Fibroblast of peridontal ligament (primary cell): ENCODE results near the gene NOP10.
A peak's percentile ranks its signal among the peaks of the same experiment; 100 is the strongest.
"Not testable (repeated sequence)": the region's sequence is repeated elsewhere in the genome, so short reads cannot be mapped to it uniquely, and the experiment has no call there.

ENCODE experiments used
- DNase-seq: peaks from one replicate; pipeline ENCODE4 v3.0.0-alpha.2; 2010; ENCODE audit errors: extremely low read depth

NOP10 gene

DNA sequence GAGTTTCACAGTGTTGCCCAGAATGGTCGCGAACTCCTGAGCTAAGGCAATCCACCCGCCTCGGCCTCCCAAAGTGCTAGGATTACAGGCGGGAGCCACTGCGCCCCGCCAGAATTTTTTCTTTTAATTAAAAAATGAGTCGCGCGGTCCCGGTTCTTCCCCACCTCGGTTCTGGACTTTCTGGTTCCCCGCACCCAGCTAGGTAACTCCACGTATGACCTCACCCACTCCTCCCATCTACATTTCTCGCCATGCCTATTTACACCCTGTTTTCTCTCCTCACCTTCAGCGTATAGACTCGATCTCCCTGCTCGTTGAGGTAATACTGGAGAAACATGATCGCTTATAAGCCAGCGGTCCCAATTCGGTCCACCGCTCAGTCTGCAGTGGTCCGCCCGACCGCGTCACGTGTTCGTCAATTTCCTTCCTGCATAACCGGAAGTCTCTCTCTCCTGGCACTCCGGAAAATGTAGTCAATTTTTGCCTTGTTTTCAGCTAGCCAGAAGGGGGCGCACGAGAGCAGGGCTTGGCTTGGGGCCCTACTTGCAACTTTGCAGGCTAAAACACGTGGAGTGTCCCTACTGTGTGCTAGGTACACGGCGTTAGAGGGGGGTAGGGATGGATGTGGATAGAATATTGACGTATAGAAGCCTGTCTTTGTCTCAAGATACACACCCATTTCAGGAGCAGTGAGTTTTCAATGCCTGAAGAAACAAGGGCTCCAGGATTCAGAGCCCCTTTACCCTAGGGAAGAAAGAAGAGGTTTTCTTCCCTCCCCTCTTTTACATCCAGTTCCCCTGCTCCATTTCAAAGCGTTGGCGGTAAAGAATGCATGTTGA is at the start of gene NOP10, which contains the start of gene NUTM1:
Gene NOP10 (minus strand): TSS at position 400 of the 839 bp plus-strand sequence. CDS start 63 bp downstream, at position 337.
Gene NUTM1 (plus strand): TSS at position 579 of the 839 bp plus-strand sequence. CDS start 382 bp downstream, outside the sequence.
- peak; percentile 93 for DNase-seq

DNA sequence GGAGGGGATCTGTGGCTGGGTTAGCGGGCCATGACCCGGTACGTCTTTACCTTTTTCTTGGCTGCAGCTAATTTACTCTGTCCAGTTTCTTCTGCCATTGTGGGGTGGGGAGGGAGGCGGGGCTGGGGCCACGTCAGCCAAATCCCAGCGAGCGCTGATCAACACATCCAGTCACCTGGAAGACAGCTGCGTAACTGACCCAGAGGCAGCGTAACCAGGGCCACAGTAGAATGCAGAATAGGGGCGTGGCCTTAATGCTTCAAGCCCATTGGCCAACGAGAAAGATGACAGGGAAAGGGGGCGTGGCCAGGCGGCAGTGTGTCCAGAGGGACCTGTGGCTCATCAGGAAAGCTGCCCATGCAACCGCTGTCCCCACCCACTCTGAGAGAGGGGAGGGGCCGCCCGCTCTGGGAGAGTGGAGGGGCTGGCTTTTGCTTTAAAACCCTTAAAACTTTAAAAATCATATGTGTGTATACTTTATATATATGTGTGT is 46.7 kb upstream of the NOP10 start:
- DNase-seq, result not testable (repeated sequence)

DNA sequence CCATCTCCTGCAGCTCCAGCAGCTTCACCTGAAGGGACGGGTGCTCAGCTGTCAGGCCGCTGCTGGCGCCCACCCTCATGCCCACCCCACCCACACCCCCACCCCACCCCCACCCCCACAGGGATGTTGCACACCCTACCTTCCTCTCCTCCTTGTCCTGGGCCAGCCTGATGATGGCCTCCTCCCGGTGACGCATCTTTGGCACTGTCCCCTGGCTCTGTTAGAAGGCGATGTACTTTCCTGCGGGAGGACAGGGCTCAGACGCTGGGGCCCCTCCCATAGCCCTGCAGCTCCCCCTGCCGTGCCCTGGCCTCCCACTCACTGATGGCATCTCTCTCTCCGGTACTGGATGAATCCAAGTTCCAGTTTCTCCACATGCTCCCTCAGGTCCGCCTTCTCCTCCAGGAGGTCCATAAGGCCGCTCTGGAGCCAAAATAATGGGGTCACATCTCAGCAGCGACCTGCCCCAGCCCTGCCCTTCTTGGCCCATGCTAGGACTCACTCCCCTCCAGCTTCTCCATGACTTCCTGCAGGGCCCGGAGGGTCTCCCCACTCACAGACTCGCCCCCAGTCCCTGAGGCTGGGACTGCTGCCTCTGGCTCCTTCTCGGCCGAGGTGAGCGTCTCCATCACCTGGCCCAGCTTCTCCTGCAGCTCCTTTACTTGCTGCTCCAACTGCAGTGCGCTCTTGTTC is 39.0 kb upstream of the NOP10 start:
- not testable (repeated sequence) for DNase-seq

DNA sequence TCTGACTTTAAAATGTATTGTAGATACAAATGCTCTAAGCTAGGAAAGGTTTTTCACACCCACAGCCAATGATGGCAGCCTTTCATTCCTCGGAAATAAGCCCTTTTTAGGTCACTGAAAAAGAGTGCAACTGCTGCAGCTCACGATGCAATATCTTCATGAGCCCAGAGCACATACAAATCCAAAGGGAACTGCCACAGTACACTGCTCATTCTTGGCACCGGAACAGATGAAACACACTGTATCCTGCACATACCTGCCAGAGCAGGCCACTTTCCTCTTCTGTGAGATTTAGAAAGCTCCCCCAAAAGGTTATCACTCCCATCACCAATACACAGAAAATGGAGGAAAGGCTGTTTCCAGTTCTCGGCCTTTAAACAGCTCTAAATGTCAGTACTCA is 37.6 kb upstream of the NOP10 start:
- DNase-seq, result not testable (repeated sequence)

DNA sequence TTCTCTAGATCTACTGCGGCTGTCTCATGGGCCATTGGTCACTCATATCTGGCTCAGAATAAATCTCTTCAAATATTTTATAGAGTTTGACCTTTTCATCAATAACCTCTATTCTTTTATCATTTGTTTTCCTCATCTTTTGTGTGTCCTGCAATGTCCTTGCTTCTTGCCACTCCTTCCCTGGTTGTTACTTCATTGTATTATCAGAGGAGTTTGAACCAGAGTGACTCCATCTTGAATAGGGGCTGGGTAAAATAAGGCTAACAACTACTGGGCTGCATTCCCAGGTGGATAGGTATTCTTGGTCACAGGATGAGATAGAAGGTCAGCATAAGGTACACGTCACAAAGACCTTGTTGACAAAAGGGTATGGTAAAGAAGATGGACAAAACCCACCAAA is 33.9 kb upstream of the NOP10 start:
- no peak for DNase-seq

DNA sequence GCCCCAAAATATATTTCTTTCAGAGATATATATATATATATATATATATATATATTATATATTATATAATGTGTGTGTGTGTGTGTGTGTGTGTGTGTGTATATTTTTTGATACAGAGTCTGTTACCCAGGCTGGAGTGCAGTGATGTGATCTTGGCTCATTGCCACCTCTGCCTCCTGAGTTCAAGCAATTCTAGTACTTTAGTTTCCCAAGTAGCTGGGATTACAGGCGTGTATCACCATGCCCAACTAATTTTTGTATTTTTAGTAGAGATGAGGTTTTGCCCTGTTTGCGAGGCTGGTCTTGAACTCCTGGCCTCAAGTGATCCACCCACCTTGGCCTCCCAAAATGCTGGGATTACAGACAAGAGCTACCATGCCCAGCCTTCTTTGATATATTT is 32.6 kb upstream of the NOP10 start:
- DNase-seq, result not testable (repeated sequence)

DNA sequence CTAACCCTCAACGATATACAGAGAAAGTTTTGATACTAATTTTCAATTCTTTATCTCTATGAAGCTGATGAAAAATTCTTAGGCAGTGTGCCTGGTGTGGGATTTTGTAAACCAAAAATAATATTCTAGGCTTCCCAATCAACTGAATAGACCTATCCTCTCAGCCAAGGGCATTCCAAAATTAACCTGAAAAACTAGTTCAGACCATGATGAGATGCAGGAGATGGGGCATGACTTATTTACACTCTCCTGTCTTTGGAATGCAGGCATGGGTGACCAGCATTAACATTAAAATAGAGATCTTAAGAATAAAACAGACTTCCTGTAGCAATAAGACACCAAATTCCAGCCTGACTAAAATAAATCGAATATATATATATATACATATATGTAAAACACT is 31.9 kb upstream of the NOP10 start:
- DNase-seq, result no peak

DNA sequence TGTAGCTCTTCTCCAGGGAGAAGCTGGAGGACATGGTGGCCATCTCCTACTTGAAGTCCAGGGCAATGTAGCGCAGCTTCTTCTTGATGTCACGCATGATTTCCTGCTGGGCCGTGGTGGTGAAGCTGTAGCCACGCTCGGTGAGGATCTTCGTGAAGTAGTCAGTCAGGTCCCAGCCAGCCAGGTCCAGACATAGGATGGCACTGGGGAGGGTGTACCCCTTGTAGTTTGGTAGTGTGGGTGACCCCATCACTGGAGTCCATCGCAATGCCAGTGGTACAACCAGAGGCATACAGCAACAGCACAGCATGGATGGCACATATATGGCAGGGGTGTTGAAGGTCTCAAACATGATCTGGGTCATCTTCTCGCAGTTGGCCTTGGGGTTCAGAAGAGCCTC is 31.0 kb upstream of the NOP10 start:
- no peak for DNase-seq

DNA sequence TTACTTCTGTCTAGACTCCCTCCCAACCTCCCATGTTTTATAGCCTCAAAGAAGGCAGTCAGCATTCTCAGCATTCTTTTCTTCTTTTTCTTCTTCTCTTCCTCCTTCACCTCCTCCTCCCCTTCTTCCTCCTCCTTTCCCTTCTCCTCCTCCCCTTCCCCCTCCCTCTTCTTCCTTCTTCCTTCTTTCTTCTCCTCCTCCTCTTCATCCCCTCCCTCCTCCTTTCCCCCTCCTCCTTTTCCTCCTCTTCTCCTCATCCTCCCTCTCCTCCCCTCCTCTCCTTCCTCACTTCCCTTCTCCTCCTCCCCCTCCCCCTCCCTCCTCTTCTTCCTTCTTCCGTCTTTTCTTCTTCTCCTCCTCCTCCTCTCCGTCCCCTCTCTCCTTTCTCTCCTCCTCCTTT is 27.7 kb upstream of the NOP10 start:
- DNase-seq, result no peak

DNA sequence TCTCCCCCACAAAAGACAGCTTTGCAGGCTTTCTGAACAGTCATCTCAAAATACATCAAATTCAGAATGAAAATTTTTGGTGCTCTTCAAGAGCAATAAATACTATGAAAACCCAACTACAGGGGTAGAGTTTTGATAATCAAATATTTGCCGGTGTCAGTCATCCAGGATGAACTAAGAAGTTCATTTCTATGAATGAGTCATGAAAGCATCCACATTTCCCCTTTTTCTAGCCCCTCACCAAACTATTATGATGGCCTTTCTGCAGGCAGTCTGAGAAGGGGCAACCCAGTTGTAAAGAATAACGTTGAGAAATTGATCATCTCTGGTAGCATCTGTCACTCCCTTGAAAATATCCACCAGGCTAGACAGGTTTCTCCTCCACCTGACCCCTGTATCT is 27.2 kb upstream of the NOP10 start:
- no peak for DNase-seq

DNA sequence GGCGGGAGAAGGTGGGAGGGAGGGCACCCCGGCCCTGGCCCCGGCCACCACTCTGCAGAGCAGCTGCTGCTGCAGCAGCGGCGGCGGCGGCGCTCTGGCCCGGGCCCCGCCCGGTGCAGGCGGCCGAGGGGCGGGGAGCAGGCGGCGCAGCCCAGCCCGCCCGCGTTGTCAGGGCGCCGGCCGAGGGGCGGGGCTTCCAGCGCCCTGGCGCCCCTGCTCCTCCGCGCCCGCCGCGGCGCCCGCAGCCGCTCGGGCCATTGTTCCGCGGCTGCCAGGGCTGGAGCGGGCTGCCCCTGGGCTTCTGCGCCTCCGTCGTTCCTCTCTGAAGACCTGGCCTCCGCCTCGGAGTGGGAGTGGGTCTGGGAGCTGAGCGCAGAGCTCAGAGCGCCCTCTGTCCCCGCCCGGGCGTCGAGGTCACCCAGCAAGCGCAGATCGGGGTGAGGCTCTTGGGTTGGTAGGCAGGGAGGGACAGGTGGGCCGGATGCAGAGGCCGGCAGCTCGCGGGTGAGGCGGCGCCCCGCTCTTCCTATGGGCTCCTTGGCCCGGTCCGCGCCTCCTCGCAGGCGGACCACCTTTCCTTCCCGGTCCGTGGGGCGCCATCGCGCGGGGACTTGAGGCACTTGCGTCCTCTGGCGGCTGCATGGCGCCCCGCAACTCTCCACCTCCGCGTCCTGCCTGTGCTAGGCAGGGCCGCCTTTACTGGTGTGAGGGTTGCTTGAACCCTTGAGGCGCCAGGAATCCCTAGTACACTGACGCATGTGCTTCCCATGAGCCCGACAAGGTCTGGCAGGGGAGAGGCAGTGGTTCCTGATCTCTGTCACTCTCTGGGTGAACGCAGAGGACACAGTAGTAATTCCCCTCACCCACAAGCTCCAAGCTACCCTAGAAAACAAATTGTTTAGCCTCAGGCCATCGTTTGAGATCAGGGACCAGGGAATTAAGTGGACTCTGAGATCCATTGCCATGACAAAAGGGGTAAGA is 24.5 kb upstream of the NOP10 start, which contains the start of gene LPCAT4:
Gene LPCAT4 (minus strand): TSS at position 96 of the 981 bp plus-strand sequence. CDS start 96 bp downstream, outside the sequence.
- peak; percentile 77 for DNase-seq

DNA sequence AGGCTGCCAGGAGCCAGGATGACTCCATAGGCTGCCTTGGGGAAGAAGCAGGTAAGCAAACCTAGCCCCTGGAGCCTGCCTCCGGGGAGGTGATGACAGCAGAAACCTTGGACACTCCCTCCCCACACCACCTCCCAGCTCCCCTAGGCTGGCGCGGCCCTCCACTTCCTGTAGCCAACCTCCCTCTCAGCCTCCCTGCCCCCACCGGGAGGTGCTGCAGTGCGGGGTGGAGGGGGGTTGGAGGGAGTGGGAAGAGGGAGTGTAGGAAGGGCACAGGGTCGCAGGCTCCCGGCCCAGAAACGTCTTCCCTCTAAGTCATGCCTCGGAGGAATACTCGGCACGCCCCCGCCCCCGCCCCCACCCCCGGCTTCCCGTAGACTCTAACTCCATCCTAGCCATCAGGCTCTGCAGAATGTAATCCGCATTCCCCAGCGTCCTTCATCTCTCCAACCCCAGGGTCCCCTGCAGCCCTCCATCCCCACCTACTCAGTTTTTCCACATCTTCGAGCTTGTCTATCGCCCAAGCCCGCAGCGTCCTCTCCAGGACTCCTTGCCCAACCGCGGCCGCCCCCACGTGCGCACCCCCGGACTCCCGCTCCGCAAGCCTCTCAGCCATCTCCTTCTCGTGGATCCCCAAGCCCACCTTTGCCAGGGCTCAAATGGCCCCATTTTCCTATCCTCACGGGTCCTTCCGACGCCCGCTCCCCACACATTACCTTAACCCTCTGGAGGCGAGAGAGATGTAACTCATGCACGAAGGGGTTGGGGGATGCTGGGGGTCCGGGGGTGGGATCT is 23.5 kb upstream of the NOP10 start:
- peak; percentile 36 for DNase-seq

DNA sequence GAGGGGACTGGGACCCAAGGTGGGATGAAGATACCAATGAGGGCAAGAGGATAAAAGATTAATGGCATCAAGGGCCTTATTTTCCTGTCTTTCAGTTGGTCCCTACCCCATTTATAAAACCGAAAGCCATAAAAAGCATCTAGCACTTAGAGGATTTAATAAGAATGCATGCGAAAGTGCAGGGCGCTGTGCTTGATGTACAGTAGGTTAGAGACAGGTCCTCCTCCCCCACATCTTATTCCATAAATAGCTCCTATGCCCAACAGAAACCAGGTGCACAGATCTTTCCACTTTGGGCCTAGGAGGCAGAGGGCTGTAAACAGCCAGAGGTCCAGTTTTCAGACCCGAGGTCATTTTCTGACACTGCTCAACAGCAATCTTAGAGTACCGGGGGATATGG is 22.9 kb upstream of the NOP10 start:
- DNase-seq, result no peak

DNA sequence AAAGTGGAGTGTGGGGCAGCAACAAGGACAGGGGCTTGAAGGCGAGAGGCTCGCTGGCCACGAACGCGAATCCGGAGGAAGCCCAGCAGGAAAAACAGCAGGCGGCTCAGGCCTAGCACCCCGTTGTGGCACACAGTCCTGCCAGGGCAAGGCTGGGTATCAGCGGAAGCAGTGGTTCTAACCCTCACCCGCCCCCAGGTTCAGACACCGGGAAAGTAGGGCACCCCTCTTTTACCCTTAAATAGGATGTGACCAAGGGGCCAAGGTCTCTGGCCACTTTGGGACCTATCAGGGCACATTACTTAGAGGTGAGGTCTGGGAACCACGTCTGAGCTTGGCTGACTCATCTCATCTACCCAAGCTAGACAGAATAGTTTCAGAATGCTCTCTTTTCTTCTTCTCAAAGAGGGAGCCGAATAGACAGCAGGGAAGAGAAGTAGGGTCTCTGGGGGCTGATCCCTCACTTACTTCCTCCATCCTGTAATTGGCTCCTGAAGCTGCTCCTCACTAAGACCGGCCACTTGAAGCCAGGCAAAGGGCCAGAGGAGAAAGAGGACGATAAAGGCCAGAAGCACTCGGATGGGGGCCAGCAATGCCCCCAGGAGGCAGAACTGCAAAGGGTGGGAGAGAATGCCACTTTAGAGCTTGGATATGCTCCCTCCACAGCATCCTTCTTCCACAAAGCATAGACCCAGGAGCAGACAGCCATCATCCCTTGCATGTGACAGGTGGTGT is 22.3 kb upstream of the NOP10 start:
- DNase-seq, result peak; percentile 15

DNA sequence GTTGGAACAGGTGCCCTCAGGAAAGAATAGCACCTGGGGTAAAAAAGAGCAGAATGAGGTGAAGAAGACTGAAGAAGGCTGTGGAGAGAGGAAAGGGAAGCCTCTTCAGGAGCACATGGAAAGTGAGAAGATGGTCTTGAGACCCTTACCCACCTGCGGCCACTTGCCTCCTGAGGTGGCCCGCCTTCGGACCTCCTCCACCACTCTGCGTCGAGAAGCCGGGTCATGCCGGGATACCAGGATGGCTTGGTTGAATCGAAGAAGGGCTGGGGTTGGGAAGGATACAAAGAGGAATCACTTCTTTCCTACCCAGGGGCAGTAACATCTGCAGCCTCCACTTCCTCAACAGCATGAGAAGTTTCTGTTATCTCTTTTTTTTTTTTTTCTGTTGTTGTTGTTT is 21.1 kb upstream of the NOP10 start:
- DNase-seq, result no peak

DNA sequence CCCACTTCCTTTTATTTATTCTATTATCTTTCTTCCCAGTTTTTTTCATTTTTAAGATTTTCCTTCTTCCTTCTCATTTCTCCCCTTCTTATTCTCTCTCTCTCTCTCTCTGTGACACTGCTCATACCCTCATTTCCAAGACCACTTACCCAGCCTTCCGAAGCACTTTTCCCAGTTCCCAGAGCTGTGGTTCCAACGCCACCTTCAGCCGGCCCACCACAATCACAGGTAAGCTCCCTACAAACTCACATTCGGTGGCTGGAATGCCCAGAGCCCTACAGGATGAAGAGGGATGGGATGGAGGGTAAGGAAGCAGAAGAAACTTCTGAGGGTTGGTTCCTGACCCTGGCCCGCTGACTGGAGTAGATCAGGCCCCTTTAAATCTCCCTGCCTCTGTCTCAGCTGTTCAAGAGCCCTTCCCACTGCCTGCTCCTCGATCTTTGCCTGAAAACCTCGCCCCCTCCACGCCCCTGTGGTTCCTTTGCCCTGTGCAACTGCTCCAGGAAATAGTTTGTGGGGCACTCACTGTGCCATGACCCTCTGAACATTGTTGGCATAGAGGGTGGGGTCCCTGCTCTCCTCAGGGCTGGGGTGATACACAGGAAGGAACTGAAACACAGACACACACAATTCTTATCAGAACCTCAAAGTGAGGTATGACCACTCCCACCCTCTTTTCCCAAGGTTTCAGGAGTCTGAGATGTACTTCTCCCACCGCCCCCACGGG is 19.3 kb upstream of the NOP10 start:
- DNase-seq, result no peak

DNA sequence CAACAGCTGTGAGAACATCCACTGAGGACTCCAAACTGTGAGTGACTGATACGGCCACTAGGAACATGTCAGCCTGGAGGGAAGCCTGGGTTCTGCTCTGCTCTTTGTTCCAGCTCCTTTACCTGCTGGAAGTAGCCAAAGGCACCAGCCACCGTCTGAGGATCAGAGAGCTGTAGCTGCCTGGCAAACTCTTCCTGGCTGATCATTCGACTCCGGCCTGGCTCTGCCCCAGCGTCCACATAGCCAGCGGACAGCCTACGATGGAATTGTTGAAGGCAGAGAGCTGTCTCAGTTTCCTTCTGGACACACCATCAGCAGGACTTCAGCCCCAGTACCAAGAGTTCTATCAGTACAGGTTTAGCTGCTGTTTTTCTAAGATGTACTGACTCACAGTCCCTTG is 18.3 kb upstream of the NOP10 start:
- no peak for DNase-seq

DNA sequence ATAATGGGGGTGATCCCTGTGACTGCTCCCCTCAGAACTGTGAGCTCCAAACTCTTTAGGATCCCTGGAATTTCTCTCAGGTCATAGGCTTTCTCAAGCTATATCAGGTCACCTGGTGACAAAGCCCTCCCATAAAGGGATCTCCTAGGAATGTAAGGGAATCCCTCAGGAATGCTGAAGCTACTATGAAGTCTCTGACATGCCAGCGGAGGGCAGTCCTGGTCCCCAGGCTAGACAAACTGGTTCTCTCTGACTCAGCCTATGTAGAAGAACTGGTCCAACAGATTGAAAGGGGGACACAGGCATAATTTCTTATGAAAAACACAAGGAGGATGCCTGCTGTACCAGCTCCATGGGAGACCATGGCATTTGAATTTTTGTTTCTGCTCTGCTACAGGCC is 17.4 kb upstream of the NOP10 start:
- DNase-seq, result no peak

DNA sequence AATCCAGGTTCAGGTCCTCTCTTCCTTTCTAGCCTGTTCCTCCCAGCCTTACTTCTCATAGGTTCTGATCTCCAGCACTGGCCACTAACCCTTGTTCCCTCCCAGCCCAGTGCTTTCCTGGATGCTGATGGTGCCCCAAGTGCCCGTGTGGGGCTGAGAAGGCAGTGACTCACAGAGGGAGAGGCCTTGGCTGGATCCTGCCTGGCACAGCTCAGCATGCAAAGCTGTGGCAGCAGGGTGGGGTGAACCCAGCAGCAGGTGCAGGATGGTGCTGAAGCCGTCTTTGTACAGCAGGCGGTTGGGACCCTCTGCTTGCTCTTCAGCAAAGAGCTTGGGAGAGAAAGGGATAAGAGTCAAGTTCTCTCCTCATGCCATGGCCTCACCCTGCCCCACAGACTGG is 16.5 kb upstream of the NOP10 start:
- DNase-seq, result no peak
